H54 (cell line): Measurements from ENCODE around the gene EEFSEC.

Experiments used
- DNase-seq: peaks from one replicate; pipeline ENCODE4 v3.0.0; 2011; ENCODE audit warnings: low spot score, mixed read lengths; ENCODE audit not compliant: insufficient read length
- FAIRE-seq: peaks from 3 replicates; lab custom pipeline; 2011; peaks lifted over from hg19 to GRCh38; lab: Jason Lieb, UNC
- POLR2A ChIP-seq: IDR thresholded peaks from 2 replicates; pipeline ENCODE4 v1.6.1; 2011; ENCODE audit warnings: low read depth, mild to moderate bottlenecking, low read length

Gene EEFSEC

DNA sequence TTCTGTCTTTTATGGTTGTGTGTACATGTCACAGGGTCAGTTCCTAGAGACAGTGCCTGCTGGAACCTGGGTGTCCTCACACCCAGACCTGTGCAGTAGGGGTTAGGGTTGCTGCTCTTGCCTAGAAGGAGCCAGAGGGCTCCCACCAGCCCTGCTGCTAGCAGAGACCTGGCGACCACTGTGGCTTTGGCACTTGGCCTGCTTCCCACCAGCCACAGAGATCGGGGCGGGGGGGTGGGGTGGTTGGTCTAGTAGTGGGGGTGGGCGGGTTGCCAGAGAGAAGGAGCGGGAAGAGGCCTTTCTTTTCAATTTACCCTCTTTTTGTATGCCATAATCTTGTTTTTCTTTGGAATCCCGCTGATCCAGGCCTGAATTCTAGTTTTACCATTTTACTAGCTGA, 29.4 kb downstream of the EEFSEC start:
- no peak for DNase-seq
- no peak for TF ChIP-seq POLR2A
- FAIRE-seq = no peak

- DNase-seq (no peak), FAIRE-seq (no peak)
- TF ChIP-seq POLR2A = no peak
Observed at GRCh38 chr3:128185630-128186447, 32.6 kb downstream of the EEFSEC start.

GRCh38 chr3:128187495-128187894, 34.2 kb downstream of the EEFSEC start:
- FAIRE-seq (no peak), DNase-seq (no peak)
- no peak for TF ChIP-seq POLR2A

GRCh38 chr3:128188326-128188725, 35.0 kb downstream of the EEFSEC start:
- FAIRE-seq (no peak), DNase-seq (no peak)
- TF ChIP-seq POLR2A = no peak

DNA sequence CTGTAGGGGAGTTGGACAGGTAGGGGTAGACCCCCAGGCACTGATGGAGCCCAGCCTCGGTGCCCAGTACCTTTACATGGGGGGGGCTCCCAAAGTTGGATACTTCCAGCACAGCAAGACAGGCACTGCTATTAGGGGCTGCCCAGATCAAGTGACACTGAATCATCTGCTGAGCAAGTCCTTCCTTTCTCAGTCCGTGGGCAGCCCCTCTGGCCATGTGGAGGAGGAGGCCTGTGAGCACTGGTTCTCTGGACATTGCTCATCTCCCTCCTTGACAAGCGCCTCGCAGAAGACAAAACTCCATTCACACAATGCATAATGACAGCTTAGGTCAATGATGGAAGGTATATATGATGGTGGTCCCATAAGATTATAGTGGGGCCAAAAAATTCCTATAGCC, 35.7 kb downstream of the EEFSEC start:
- DNase-seq = no peak
- TF ChIP-seq POLR2A = no peak
- FAIRE-seq = no peak

DNA sequence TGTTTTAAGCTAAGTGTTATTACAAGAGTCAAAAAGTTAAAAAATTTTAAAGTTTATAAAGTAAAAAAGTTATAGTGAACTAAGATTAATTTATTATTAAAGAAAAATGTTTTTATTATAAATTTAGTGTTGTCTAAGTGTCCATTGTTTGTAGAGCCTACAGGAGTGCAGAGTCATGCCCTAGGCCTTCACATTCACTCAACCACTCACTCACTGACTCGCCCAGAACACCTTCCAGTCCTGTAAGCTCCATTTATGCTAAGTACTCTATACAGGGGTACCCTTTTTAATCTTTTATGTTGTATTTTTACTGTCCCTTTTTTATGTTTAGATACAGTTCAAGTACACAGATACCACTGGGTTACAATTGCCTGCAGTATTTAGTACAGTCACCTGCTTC, 37.2 kb downstream of the EEFSEC start:
- no peak for TF ChIP-seq POLR2A
- no peak for DNase-seq
- no peak for FAIRE-seq

- TF ChIP-seq POLR2A = no peak
- FAIRE-seq (no peak), DNase-seq (no peak)
Observed at GRCh38 chr3:128192131-128192530, 38.9 kb downstream of the EEFSEC start.

GRCh38 chr3:128193168-128193567, 39.9 kb downstream of the EEFSEC start:
- FAIRE-seq (no peak), DNase-seq (no peak)
- TF ChIP-seq POLR2A = no peak

- no peak for FAIRE-seq
- DNase-seq = no peak
- TF ChIP-seq POLR2A = no peak
Observed at GRCh38 chr3:128194843-128195242, 41.6 kb downstream of the EEFSEC start.

DNA sequence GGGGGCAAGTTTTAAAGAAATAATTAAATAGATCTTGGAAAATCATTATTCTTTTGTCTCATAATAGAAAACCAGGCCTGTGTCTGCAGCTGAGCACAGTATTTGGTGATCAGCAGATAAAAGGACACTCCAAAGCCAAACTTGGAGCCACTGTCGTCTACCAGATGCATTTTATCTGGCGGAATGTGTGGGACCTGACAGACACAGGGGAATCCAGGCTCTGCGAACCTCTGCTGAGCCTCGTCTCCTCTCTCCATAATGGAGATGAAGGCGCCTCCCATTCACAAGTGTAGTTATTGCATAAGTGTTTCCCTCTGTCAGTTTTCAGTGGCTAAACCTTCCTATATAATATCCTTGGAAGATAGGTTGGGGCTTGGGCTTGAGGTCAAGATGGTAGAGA, 42.1 kb downstream of the EEFSEC start:
- no peak for FAIRE-seq
- DNase-seq = no peak
- no peak for TF ChIP-seq POLR2A

DNA sequence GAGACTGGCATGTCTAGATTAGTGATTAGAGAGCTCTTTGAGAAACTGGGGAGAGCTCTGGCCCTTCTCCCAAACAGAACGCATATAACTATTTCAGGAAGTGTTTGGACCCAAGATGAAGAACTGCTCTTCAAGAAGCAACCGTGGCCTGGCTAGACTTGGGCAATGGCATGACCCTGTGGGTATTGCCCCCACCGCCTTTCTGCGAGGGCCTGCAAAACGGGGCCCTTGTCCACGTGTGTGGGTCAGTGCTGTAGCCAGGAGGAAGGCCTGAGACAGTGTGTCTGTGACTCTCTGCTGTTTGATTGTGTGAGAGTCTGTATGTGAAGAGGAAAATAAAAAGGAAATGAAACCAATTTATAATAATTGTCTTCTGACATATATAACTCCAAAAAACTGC, 42.5 kb downstream of the EEFSEC start:
- TF ChIP-seq POLR2A = no peak
- no peak for FAIRE-seq
- no peak for DNase-seq

DNA sequence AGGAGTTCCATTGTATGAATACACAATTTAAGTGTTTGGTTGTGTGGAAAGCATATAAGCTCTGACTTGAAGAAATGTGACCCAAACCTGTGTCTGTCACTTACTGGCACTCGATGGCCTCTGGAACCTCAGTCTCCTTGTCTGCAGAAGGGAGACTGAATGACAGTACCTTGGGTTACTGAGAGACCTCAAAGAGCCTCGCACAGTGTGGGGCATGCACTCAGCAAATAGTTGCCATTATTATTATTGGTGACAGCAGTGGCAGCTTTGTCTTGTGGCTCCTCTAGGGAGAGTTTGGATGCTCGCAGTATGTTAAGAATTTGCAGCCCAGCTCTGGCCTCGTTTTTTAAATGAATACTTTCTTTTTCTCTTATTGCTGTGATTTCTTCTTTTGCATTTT, 43.4 kb downstream of the EEFSEC start:
- FAIRE-seq (no peak), DNase-seq (no peak)
- TF ChIP-seq POLR2A = no peak

DNA sequence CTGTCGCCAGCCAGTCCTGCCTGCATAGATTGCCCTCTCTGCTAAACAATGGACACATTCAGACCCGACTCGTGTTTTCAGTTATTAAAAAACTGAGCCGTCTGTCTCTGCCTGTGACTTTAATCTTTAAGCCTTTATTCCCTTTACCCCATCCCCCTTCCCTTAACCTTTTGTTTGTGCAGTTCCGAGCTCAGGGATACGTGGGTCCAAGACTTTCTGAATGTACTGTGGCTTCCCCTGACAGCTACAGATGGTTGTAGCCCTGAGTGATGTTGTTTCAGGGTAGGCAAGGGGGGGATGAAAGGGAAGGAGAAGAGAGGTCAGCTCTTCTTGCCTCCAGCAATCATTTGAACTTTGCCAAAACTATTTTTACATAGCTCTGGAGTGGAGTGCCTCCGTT, 44.6 kb downstream of the EEFSEC start:
- DNase-seq (no peak), FAIRE-seq (no peak)
- no peak for TF ChIP-seq POLR2A

DNA sequence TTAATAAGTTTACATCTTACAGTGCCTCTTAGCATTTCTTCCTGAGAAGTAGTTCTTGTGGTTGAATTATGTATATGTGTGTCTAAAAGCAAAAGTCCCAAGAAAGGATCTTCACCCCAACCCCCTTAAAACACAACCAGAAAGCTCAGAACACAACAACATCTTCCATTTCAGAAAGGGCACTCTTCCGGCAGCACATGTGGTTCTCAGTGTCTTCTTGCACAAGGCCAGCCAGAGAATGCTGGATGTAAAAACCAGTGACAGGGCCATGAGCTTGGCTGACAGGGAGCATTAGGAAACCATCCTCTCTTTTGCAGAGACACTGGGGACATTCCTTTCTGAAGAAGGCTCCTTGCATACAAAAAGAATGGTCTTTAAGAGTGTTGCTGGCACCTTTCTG, 45.0 kb downstream of the EEFSEC start:
- DNase-seq (no peak), FAIRE-seq (no peak)
- no peak for TF ChIP-seq POLR2A

- no peak for FAIRE-seq
Observed at GRCh38 chr3:128199110-128199509, 45.8 kb downstream of the EEFSEC start.

More at GRCh38 chr3:128199110-128199509, 45.8 kb downstream of the EEFSEC start:
- no peak for TF ChIP-seq POLR2A
- DNase-seq = no peak
